ENCODE measurements around the gene NSUN7. TPM values are rescaled to one million over a fixed set of nuclear protein-coding genes. Genes with fewer than 3 reads are reported as not detected.
A peak's percentile ranks its signal among the peaks of the same experiment; 100 is the strongest.
"Not testable (repeated sequence)": the region's sequence is repeated elsewhere in the genome, so short reads cannot be mapped to it uniquely, and the experiment has no call there.

Gene NSUN7
- total RNA-seq, 1 donor from 2014 or later = 1.6 TPM

DNA sequence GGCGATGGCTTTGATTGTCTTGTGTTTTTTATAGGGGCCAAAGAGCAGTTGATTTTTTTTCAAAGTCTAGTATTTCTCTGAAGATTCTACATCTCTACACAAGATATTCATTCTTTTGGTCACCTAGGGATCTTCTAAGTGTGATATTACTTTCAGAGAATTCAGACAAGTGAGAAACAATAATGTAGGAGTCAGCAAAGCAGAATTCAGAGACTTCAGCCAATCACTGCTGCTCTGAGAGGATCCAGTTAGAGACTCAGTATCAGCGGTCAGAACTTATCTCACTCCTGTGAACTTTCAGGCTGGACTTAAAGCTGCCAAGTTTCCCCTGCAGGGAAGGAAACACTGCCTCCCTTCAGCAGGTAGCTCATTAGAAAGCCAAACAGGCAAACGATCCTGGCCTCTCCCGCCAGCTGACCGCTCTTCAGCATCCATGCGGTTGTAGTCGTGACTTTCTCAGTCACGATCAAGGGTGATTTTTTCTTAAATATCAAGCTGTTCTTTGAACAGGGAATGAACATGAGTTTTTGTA lies 59.2 kb downstream of the NSUN7 start:
- Mint-ChIP-seq H3K27ac (ENCODE audit: unreplicated experiment) (no peak overlapping the region), H3K4me3 (ENCODE audit: unreplicated experiment) (no peak overlapping the region), H3K27me3 (ENCODE audit: unreplicated experiment) (no peaks in the 10 kb centered on the region), H3K9me3 (ENCODE audit: unreplicated experiment) (no peaks in the 10 kb centered on the region), H3K4me1 (ENCODE audit: unreplicated experiment) (no peaks in the 10 kb centered on the region), H3K36me3 (ENCODE audit: unreplicated experiment) (peaks cover 7% of the 10 kb centered on the region)
- no peak for TF ChIP-seq CTCF (IDR thresholded peaks at IDR 0.05)
- DNase-seq (ENCODE audit: extremely low spot score, unreplicated experiment) = no peak

- H3K27ac Mint-ChIP-seq (ENCODE audit: unreplicated experiment) = no peak overlapping the region
- H3K9me3 Mint-ChIP-seq (ENCODE audit: unreplicated experiment) = no peaks in the 10 kb centered on the region
- no peaks in the 10 kb centered on the region for H3K4me1 Mint-ChIP-seq (ENCODE audit: unreplicated experiment)
- no peak overlapping the region for H3K4me3 Mint-ChIP-seq (ENCODE audit: unreplicated experiment)
- H3K27me3 Mint-ChIP-seq (ENCODE audit: unreplicated experiment) = no peaks in the 10 kb centered on the region
- no peak for DNase-seq (ENCODE audit: extremely low spot score, unreplicated experiment)
- peaks cover 16% of the 10 kb centered on the region for H3K36me3 Mint-ChIP-seq (ENCODE audit: unreplicated experiment)
- TF ChIP-seq CTCF (IDR thresholded peaks at IDR 0.05) = no peak
Measured at GRCh38 chr4:40811956-40812355, 62.2 kb downstream of the NSUN7 start.

GRCh38 chr4:40812386-40812785 lies 62.6 kb downstream of the NSUN7 start:
- DNase-seq (ENCODE audit: extremely low spot score, unreplicated experiment) = no peak
- no peak for TF ChIP-seq CTCF (IDR thresholded peaks at IDR 0.05)
- Mint-ChIP-seq H3K36me3 (ENCODE audit: unreplicated experiment) (peaks cover 16% of the 10 kb centered on the region), H3K9me3 (ENCODE audit: unreplicated experiment) (no peaks in the 10 kb centered on the region), H3K4me3 (ENCODE audit: unreplicated experiment) (no peak overlapping the region), H3K27me3 (ENCODE audit: unreplicated experiment) (no peaks in the 10 kb centered on the region), H3K27ac (ENCODE audit: unreplicated experiment) (no peak overlapping the region), H3K4me1 (ENCODE audit: unreplicated experiment) (no peaks in the 10 kb centered on the region)

DNA sequence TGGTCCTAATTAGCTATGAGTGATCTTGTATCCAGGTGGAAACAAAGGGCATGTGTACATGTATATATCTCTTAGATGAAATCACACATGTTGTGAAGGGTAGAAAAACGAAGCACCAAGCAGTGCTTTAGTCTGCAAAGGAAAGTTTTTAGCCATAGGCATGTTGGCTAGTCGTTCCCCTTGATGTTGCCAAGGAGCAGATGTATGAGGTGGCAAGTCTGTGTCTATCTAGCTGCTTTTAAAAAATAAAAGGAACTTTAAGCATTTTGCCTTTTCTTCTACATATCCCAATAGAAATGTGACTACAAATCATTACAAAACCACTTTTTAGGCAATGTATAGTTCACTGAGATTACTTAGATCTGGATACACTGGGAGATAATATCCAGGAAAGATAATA lies 63.1 kb downstream of the NSUN7 start:
- no peaks in the 10 kb centered on the region for H3K4me1 Mint-ChIP-seq (ENCODE audit: unreplicated experiment)
- no peak overlapping the region for H3K4me3 Mint-ChIP-seq (ENCODE audit: unreplicated experiment)
- TF ChIP-seq CTCF (IDR thresholded peaks at IDR 0.05) = no peak
- H3K9me3 Mint-ChIP-seq (ENCODE audit: unreplicated experiment) = no peaks in the 10 kb centered on the region
- H3K36me3 Mint-ChIP-seq (ENCODE audit: unreplicated experiment) = peaks cover 16% of the 10 kb centered on the region
- no peaks in the 10 kb centered on the region for H3K27me3 Mint-ChIP-seq (ENCODE audit: unreplicated experiment)
- H3K27ac Mint-ChIP-seq (ENCODE audit: unreplicated experiment) = no peak overlapping the region
- DNase-seq (ENCODE audit: extremely low spot score, unreplicated experiment) = no peak

DNA sequence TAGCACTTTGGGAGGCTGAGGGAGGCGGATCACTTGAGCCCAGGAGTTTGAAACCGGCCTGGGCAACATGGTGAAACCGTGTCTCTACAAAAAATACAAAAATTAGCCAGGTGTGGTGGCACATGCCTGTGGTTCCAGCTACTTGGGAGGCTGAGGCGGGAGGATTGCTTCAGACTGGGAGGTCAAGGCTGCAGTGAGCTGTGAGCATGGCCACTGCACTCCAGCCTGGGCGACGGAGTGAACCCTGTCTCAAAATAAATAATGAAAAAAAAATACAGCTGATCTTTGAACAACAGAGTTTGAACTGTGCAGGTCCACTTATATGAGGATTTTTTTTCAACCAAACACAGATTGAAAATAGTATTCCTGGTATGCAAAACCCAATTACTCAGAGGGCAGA lies 67.4 kb downstream of the NSUN7 start:
- not testable (repeated sequence) for H3K4me1 Mint-ChIP-seq (ENCODE audit: unreplicated experiment); H3K27ac Mint-ChIP-seq (ENCODE audit: unreplicated experiment); H3K27me3 Mint-ChIP-seq (ENCODE audit: unreplicated experiment); H3K9me3 Mint-ChIP-seq (ENCODE audit: unreplicated experiment); H3K4me3 Mint-ChIP-seq (ENCODE audit: unreplicated experiment); DNase-seq (ENCODE audit: extremely low spot score, unreplicated experiment)
- H3K36me3 Mint-ChIP-seq (ENCODE audit: unreplicated experiment) = peaks cover 26% of the 10 kb centered on the region

DNA sequence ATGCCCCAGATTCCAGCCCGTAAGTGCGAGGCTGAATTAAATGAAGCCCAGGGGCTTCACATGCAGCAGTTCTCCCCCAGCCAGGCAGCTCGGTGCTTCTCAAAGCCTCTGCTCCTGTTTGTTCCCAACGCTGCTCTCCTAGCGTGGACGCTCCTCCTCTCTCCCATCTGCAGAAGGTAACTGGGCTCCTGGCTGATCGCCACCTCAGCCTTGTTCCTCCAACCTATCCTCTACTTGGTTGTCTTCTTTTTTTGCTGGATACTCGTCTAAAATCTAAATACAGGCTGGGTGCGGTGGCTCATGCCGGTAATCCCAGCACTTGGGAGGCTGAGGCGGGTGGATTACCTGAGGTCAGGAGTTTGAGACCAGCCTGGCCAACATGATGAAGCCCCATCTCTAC lies 70.3 kb downstream of the NSUN7 start:
- Mint-ChIP-seq H3K4me3 (ENCODE audit: unreplicated experiment) (no peak overlapping the region), H3K9me3 (ENCODE audit: unreplicated experiment) (no peaks in the 10 kb centered on the region), H3K27me3 (ENCODE audit: unreplicated experiment) (no peaks in the 10 kb centered on the region), H3K27ac (ENCODE audit: unreplicated experiment) (no peak overlapping the region), H3K36me3 (ENCODE audit: unreplicated experiment) (peaks cover 40% of the 10 kb centered on the region), H3K4me1 (ENCODE audit: unreplicated experiment) (no peaks in the 10 kb centered on the region)
- peak; percentile 65 for DNase-seq (ENCODE audit: extremely low spot score, unreplicated experiment)
- no peak for TF ChIP-seq CTCF (IDR thresholded peaks at IDR 0.05)
